ENCODE measurements around the gene MACF1. TPM values are rescaled to one million over a fixed set of nuclear protein-coding genes. Genes with fewer than 3 reads are reported as not detected.

The MACF1 gene
- total RNA-seq, 1 experiment from 2014 or later, result 103 TPM

- no peak overlapping the region for H3K9ac ChIP-seq (ENCODE audit: low read length)
- H3K4me2 ChIP-seq (ENCODE audit: low read length), result no peak overlapping the region
- no peaks in the 10 kb centered on the region for H3F3A ChIP-seq (ENCODE audit: low read length, unreplicated experiment)
- CTCF ChIA-PET, result no interaction called here
- POLR2A ChIA-PET (ENCODE audit: unreplicated experiment), result no interaction called here
- no peaks in the 10 kb centered on the region for H3K9me2 ChIP-seq (replicated peaks; ENCODE audit: low read length)
- ATAC-seq (peak; percentile 50), DNase-seq (no peak)
- intact Hi-C loops (cut with micrococcal nuclease), result no loop called here
- no peaks in the 10 kb centered on the region for H3K79me2 ChIP-seq (ENCODE audit: low read length)
- no TSS peak for BruUV-seq (replicated peaks)
- no peaks in the 10 kb centered on the region for H3K9me3 ChIP-seq (ENCODE audit: low read length)
- no peak overlapping the region for H2AFZ ChIP-seq (ENCODE audit: low read length)
- peaks cover 34% of the 10 kb centered on the region for H3K36me3 ChIP-seq (ENCODE audit: low read depth, low read length)
- H3K27me3 ChIP-seq (ENCODE audit: low read length), result no peaks in the 10 kb centered on the region
- no peaks in the 10 kb centered on the region for H3K4me1 ChIP-seq (ENCODE audit: insufficient read depth, low read length)
- H3K27ac ChIP-seq (ENCODE audit: low read length), result no peak overlapping the region
- no peak for TF ChIP-seq EZH2 (IDR thresholded peaks at IDR 0.05; ENCODE audit: low read length, unreplicated experiment)
- TF ChIP-seq CTCF (conservative IDR thresholded peaks at IDR 0.05; ENCODE audit: low read depth, low read length), result no peak
- TF ChIP-seq EZH2phosphoT487 (IDR thresholded peaks at IDR 0.05; ENCODE audit: borderline replicate concordance, low read length), result no peak
- H3K4me3 ChIP-seq (ENCODE audit: low read length), result no peak overlapping the region
- no peaks in the 10 kb centered on the region for H4K20me1 ChIP-seq (ENCODE audit: low read length)
Observed at GRCh38 chr1:39292401-39292800, 87.9 kb downstream of the MACF1 start.

- Histone ChIP-seq H3K9me3 (ENCODE audit: low read length) (no peaks in the 10 kb centered on the region), H3K27ac (ENCODE audit: low read length) (no peak overlapping the region), H3K27me3 (ENCODE audit: low read length) (no peaks in the 10 kb centered on the region), H3K9me2 (replicated peaks; ENCODE audit: low read length) (no peaks in the 10 kb centered on the region), H3K4me1 (ENCODE audit: insufficient read depth, low read length) (no peaks in the 10 kb centered on the region), H3F3A (ENCODE audit: low read length, unreplicated experiment) (no peaks in the 10 kb centered on the region), H3K4me2 (ENCODE audit: low read length) (no peak overlapping the region), H3K9ac (ENCODE audit: low read length) (no peak overlapping the region), H3K4me3 (ENCODE audit: low read length) (no peak overlapping the region), H3K36me3 (ENCODE audit: low read depth, low read length) (peaks cover 30% of the 10 kb centered on the region), H4K20me1 (ENCODE audit: low read length) (no peaks in the 10 kb centered on the region), H2AFZ (ENCODE audit: low read length) (no peak overlapping the region), H3K79me2 (ENCODE audit: low read length) (no peaks in the 10 kb centered on the region)
- ChIA-PET POLR2A (ENCODE audit: unreplicated experiment) (interaction anchor here (0.7 kb wide), 1 partner anchor 207 kb away, joined by 6 read pairs; no protein-coding TSS in a partner anchor), CTCF (no interaction called here)
- no TSS peak for BruUV-seq (replicated peaks)
- no peak for DNase-seq
- no peak for ATAC-seq
- TF ChIP-seq EZH2 (IDR thresholded peaks at IDR 0.05; ENCODE audit: low read length, unreplicated experiment), result no peak
- no peak for TF ChIP-seq CTCF (conservative IDR thresholded peaks at IDR 0.05; ENCODE audit: low read depth, low read length)
- no peak for TF ChIP-seq EZH2phosphoT487 (IDR thresholded peaks at IDR 0.05; ENCODE audit: borderline replicate concordance, low read length)
- intact Hi-C loops (cut with micrococcal nuclease), result no loop called here
Observed at GRCh38 chr1:39293375-39294070, 89.0 kb downstream of the MACF1 start.

- Histone ChIP-seq H3K9me3 (ENCODE audit: low read length) (no peaks in the 10 kb centered on the region), H3K4me1 (ENCODE audit: insufficient read depth, low read length) (no peaks in the 10 kb centered on the region), H4K20me1 (ENCODE audit: low read length) (no peaks in the 10 kb centered on the region), H3K79me2 (ENCODE audit: low read length) (no peaks in the 10 kb centered on the region), H3F3A (ENCODE audit: low read length, unreplicated experiment) (no peaks in the 10 kb centered on the region), H3K9ac (ENCODE audit: low read length) (no peak overlapping the region), H2AFZ (ENCODE audit: low read length) (no peak overlapping the region), H3K4me3 (ENCODE audit: low read length) (no peak overlapping the region), H3K27me3 (ENCODE audit: low read length) (no peaks in the 10 kb centered on the region), H3K27ac (ENCODE audit: low read length) (no peak overlapping the region), H3K36me3 (ENCODE audit: low read depth, low read length) (peaks cover 30% of the 10 kb centered on the region), H3K4me2 (ENCODE audit: low read length) (no peak overlapping the region), H3K9me2 (replicated peaks; ENCODE audit: low read length) (no peaks in the 10 kb centered on the region)
- no peak for DNase-seq
- ChIA-PET CTCF (no interaction called here), POLR2A (ENCODE audit: unreplicated experiment) (interaction anchor here (0.7 kb wide), 1 partner anchor 208 kb away, joined by 6 read pairs; no protein-coding TSS in a partner anchor)
- TF ChIP-seq CTCF (conservative IDR thresholded peaks at IDR 0.05; ENCODE audit: low read depth, low read length) (no peak), EZH2 (IDR thresholded peaks at IDR 0.05; ENCODE audit: low read length, unreplicated experiment) (no peak), EZH2phosphoT487 (IDR thresholded peaks at IDR 0.05; ENCODE audit: borderline replicate concordance, low read length) (no peak)
- intact Hi-C loops (cut with micrococcal nuclease), result no loop called here
- no TSS peak for BruUV-seq (replicated peaks)
- no peak for ATAC-seq
Observed at GRCh38 chr1:39294531-39294930, 90.0 kb downstream of the MACF1 start.

Data from PC-3 (cell line).